BE2C (cell line): ENCODE results near the gene LHFPL2.

Experiments used
- DNase-seq: peaks from one replicate; pipeline ENCODE4 v3.0.0-alpha.2; 2020
- H3K27me3 ChIP-seq: fragments of 250-450 bp; sonication (Bioruptor Pico); 2 replicates; pipeline ENCODE4 v1.5.1; 2020; ENCODE audit warnings: mild to moderate bottlenecking
- H3K36me3 ChIP-seq: fragments of 250-450 bp; sonication (Bioruptor Pico); 2 replicates; pipeline ENCODE4 v1.5.1; 2020; ENCODE audit warnings: mild to moderate bottlenecking
- H3K4me1 ChIP-seq: fragments of 250-450 bp; sonication (Bioruptor Pico); 2 replicates; pipeline ENCODE4 v1.5.1; 2020
- H3K4me3 ChIP-seq: 2 replicates; pipeline ENCODE4 v1.5.1; 2011; ENCODE audit warnings: low read depth, low read length
- H3K9me3 ChIP-seq: fragments of 250-450 bp; sonication (Bioruptor Pico); 2 replicates; pipeline ENCODE4 v1.5.1; 2020
- CTCF ChIP-seq: IDR thresholded peaks from 2 replicates; pipeline ENCODE4 v1.5.1; 2012; ENCODE audit warnings: mild to moderate bottlenecking, low read depth, low read length

Gene LHFPL2

GRCh38 chr5:78638973-78639669 is 9.5 kb downstream of the LHFPL2 start:
- TF ChIP-seq CTCF, result no peak

GRCh38 chr5:78638423-78638822 is 10.1 kb downstream of the LHFPL2 start:
- Histone ChIP-seq H3K36me3 (no peaks in the 10 kb centered on the region), H3K4me3 (no peak overlapping the region), H3K27me3 (no peaks in the 10 kb centered on the region), H3K9me3 (no peaks in the 10 kb centered on the region), H3K4me1 (peaks cover 30% of the 10 kb centered on the region)
- DNase-seq, result peak; percentile 83
- TF ChIP-seq CTCF, result no peak

More at GRCh38 chr5:78638973-78639669, 9.5 kb downstream of the LHFPL2 start:
- Histone ChIP-seq H3K36me3 (no peaks in the 10 kb centered on the region), H3K4me3 (no peak overlapping the region), H3K27me3 (no peaks in the 10 kb centered on the region), H3K9me3 (no peaks in the 10 kb centered on the region), H3K4me1 (peaks cover 30% of the 10 kb centered on the region)
- no peak for DNase-seq

- Histone ChIP-seq H3K9me3 (no peaks in the 10 kb centered on the region), H3K4me3 (no peak overlapping the region), H3K27me3 (no peaks in the 10 kb centered on the region), H3K36me3 (no peaks in the 10 kb centered on the region), H3K4me1 (peaks cover 30% of the 10 kb centered on the region)
- TF ChIP-seq CTCF, result no peak
- no peak for DNase-seq
Measured at GRCh38 chr5:78637468-78637867, 11.1 kb downstream of the LHFPL2 start.

GRCh38 chr5:78636682-78637081 is 11.9 kb downstream of the LHFPL2 start:
- DNase-seq, result no peak
- peaks cover 30% of the 10 kb centered on the region for H3K4me1 ChIP-seq
- no peaks in the 10 kb centered on the region for H3K27me3 ChIP-seq
- H3K36me3 ChIP-seq, result no peaks in the 10 kb centered on the region
- H3K9me3 ChIP-seq, result no peaks in the 10 kb centered on the region
- no peak overlapping the region for H3K4me3 ChIP-seq
- TF ChIP-seq CTCF, result no peak

- Histone ChIP-seq H3K4me3 (peak overlapping the region; percentile 25), H3K36me3 (no peaks in the 10 kb centered on the region), H3K4me1 (peaks cover 25% of the 10 kb centered on the region), H3K9me3 (no peaks in the 10 kb centered on the region), H3K27me3 (no peaks in the 10 kb centered on the region)
- no peak for DNase-seq
- peak; percentile 57 for TF ChIP-seq CTCF
Measured at GRCh38 chr5:78634634-78635033, 13.9 kb downstream of the LHFPL2 start.

- Histone ChIP-seq H3K4me3 (no peak overlapping the region), H3K4me1 (peaks cover 24% of the 10 kb centered on the region), H3K27me3 (no peaks in the 10 kb centered on the region), H3K9me3 (no peaks in the 10 kb centered on the region), H3K36me3 (no peaks in the 10 kb centered on the region)
- DNase-seq, result no peak
- no peak for TF ChIP-seq CTCF
Measured at GRCh38 chr5:78634229-78634628, 14.3 kb downstream of the LHFPL2 start.
